HL-60 (cell line): ENCODE measurements around the gene DPH7.

Experiments
- DNase-seq, 2 experiments: peaks; one replicate each; pipeline ENCODE4 v3.0.0-alpha.2; 2010 to 2020; ENCODE audit warnings: low read depth in 1 of 2, low spot score in 1 of 2
- H3K27ac ChIP-seq: fragments of 250-450 bp; sonication (Bioruptor Pico); replicated peaks from 2 replicates; pipeline ENCODE4 v1.5.1; 2020; ENCODE audit warnings: mild to moderate bottlenecking, moderate library complexity
- H3K27me3 ChIP-seq: fragments of 250-450 bp; sonication (Bioruptor Pico); 2 replicates; pipeline ENCODE4 v1.5.1; 2021; ENCODE audit warnings: mild to moderate bottlenecking, moderate library complexity; ENCODE audit not compliant: insufficient read depth, poor library complexity, severe bottlenecking
- H3K4me3 ChIP-seq: replicated peaks from 2 replicates; pipeline ENCODE4 v1.5.1; 2011; ENCODE audit warnings: mild to moderate bottlenecking, control low read depth, low read length; ENCODE audit not compliant: insufficient read depth
- CTCF ChIP-seq: IDR thresholded peaks from one replicate; pipeline ENCODE4 v1.5.1; 2011; ENCODE audit warnings: low read length, control low read depth, inconsistent platforms; ENCODE audit not compliant: insufficient read depth
- GABPA ChIP-seq: IDR thresholded peaks from 2 replicates; pipeline ENCODE4 v1.6.1; 2012; ENCODE audit warnings: low read depth
- POLR2AphosphoS5 ChIP-seq: IDR thresholded peaks from 2 replicates; pipeline ENCODE4 v1.6.1; 2012; ENCODE audit warnings: low read depth
- REST ChIP-seq: IDR thresholded peaks from 2 replicates; pipeline ENCODE4 v1.6.1; 2012; ENCODE audit warnings: low read depth; ENCODE audit not compliant: insufficient replicate concordance
- SPI1 ChIP-seq: IDR thresholded peaks from 2 replicates; pipeline ENCODE4 v1.6.1; 2012; ENCODE audit warnings: low read depth, mild to moderate bottlenecking, borderline replicate concordance

DPH7 gene

GRCh38 chr9:137606734-137607138, 28.0 kb upstream of the DPH7 start:
- H3K27me3 ChIP-seq: no peaks in the 10 kb centered on the region
- H3K27ac ChIP-seq: peak overlapping the region; percentile 87
- H3K4me3 ChIP-seq: peak overlapping the region; percentile 80
- TF ChIP-seq GABPA (no peak), POLR2AphosphoS5 (no peak), SPI1 (no peak), CTCF (no peak), REST (no peak)
- DNase-seq: no peak

- peak overlapping the region; percentile 80 for H3K4me3 ChIP-seq
- TF ChIP-seq GABPA: no peak
- TF ChIP-seq CTCF: no peak
- no peak for TF ChIP-seq SPI1
- peak; percentile 4 for TF ChIP-seq REST
- no peak; the same call in 1 of the 2 replicates for TF ChIP-seq POLR2AphosphoS5
- no peak for DNase-seq
- H3K27ac ChIP-seq: peak overlapping the region; percentile 87
- H3K27me3 ChIP-seq: no peaks in the 10 kb centered on the region
Measured at GRCh38 chr9:137606005-137606621, 27.4 kb upstream of the DPH7 start.

GRCh38 chr9:137605121-137606004, 26.6 kb upstream of the DPH7 start, which contains the start of gene ARRDC1:
TSS of gene ARRDC1 (plus strand) at chr9:137605686. CDS start at chr9:137605718, 32 bp downstream.
- peak within 1 kb of the TSS; percentile 80 for H3K4me3 ChIP-seq
- H3K27ac ChIP-seq: peak within 1 kb of the TSS; percentile 87
- H3K27me3 ChIP-seq: no peaks in the 10 kb centered on the region
- DNase-seq: peak; percentile 94 to 95
- TF ChIP-seq POLR2AphosphoS5 (peak; percentile 63), REST (peak; percentile 50), CTCF (no peak), SPI1 (no peak), GABPA (no peak)
